NOMO-1 treated with DMSO at 0.1 percent for 48 hours (cell line): ENCODE measurements around the gene TMCC1.
"Not testable (repeated sequence)": the region's sequence is repeated elsewhere in the genome, so short reads cannot be mapped to it uniquely, and the experiment has no call there.

Experiments
- DNase-seq: peaks from one replicate; lab custom pipeline; 2025; ENCODE audit not compliant: unreplicated experiment; lab: John Stamatoyannopoulos, UW

TMCC1 gene

DNA sequence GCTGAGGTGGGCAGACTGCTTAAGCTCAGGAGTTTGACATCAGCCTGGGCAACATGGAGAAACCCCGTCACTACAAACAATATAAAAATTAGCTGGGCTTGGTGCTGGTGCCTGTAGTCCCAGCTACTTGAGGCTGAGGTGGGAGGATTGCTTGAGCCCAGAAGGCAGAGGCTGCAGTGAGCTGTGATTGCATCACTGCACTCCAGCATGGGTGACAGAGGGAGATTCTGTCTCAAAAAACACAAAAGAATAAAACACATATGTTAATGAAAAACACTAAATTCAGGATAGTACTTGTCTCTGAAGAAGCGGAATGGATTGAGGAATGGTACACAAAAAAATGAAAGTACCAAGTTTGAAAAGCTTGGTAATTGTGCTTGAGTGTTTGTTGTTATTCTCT, 159.1 kb downstream of the TMCC1 start:
- no peak for DNase-seq

DNA sequence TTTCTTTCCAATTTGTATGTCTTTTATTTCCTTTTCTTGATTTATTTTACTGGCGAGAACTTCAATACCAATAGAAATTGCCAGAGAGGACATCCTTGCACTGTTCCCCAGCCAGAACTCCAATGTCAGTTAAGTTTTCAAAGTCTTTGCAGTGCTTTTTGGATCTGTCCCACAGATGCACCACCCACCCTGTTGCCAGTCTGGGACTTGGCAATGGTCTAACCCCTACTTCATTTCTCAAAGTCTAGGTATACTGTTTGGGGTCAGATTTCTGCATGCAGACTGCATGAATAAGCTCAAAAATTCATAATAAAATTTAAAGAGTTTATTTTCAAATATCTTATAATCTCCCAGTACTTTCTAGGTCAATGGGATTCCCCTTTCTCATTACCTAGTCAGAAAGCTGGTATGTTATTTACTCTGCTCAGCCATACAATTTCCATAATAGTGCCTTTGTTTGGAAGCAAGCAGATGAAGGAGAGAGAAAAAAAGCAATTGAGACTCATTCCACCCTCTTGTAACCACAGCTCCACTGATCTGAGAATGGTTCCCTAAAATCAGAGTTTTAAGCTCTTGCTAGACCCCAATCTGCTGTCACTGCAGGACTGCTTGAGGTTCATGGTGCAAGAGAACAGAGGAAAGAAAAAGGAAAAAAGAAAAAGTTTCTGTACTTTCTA, 161.2 kb downstream of the TMCC1 start:
- no peak for DNase-seq

DNA sequence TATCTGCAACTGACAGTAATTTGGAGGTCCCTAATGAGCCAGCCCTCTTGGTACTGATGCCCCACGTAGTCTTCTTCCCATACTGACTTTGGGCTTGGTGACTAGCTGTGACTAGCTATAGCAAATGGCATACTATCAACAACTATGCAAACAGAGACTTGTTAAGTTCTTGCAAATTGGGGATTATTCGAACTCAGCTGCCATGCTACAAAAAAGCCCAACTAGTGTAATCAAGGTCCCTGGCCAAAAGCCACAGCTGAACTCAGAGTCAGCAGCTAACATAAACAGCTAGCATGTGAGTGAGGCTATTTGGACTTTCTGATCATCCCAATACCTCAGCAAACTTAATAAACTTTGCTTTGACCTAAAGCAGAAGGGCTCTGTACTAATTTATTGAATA, 165.8 kb downstream of the TMCC1 start:
- DNase-seq: no peak

DNA sequence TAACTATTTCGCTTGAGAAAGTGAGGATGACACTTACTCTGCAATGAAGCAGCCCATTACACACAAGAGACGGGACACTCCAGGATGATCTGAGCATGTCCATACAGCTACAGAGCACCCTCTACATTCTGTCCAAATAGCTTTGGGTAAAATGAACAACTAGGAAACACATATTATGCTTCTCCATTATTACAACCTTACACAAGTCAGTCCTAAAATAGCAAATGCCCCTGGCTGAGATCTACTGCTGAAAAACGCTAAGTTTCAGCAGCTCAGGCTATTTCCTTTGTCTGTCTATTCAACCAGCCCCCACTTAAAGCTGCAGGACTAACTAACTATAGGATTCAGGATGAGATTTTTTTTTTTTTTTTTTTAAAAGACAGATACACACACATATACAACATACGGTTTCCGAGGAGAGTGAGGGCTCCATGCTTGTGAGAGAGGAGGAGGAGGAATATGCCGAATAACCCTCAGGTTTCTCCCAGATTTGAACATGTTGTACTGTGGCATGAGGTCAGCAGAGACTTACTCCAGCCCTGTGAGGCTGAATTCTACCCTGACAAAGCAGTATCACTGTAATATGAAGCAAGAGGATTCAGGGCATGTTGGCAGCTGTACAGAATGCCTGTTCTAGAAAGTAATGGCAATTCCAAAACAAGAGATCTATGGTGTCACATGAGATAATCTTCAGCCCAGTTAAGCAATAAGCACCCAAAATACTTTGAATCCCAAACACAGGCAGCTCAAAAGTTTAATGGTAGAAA, 169.8 kb downstream of the TMCC1 start:
- no peak for DNase-seq

DNA sequence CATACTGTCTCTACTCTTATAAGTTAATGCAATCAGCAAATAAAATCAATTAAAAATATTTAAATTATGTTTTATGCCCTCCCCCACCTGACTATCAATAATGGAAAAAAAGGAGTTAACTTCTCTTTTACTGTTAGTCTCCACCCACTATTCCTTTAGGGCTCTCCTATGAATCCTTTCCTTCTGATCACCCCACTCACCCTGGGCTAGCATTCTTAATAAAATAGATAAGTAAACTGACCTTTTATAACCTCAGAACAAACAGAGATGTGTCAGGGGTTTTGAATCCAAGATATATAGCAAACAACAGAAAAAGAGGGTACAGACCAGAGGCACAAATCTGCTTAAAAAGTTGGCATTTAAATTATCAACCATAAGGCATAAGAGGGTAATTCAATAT, 171.0 kb downstream of the TMCC1 start:
- no peak for DNase-seq

DNA sequence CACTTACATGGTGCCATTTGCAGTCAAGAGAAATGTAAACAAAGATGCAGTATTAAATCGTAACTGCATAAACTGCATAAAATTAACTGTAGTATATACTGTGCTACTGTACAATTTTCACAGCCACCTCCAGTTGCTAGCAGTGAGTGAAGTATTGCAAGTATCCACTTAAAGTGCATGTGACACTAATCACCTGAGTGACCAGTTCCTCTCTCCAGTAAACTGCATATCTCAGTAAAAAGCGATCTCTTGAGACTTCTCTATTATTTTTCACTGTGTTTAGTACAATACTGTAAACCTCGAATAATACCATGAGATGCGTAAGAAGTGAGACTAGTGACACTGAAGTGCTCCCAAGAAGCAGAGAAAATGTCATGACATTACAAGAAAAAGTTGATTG, 175.3 kb downstream of the TMCC1 start:
- no peak for DNase-seq

DNA sequence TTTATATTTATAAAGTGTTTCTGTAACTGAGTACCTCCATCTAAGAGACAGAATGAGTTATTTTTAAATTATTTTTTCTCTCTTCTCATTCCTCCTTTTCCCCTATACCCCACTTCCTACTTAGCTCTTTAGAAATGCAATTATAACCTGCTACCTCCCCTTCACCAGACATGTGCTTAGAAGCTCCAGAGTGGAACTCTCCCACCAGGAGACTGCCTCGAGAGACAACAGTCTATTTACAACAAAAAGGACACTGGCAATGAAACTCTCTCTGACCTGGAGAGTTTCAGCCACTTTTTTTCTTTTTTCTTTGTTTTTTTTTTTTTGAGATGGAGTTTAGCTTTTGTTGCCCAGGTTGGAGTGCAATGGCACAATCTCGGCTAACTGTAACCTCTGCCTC, 177.7 kb downstream of the TMCC1 start:
- DNase-seq: no peak

DNA sequence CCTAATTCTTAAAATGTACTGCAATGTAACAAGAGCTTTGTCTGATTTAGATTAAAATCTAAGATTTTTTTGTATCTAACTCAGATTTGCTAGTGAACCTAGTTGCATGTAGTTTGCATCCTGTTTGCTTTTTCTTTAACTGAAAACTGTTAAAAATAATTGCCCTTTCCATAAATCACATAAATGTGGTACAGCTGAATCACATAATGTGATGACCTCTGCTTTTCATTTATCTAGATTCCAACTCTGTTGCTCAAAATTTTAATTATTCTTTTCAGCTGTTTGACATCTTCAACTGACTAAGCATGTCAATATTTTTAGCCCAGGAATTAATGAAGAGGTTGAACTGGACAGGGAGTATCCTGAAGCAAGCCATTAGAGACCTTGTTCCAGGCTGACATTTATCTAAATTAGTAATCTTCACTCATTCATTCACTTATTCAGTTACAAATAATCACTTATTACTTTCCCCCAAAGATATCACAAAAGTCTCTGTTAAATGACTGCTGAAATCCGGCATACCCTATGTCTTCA, 185.1 kb downstream of the TMCC1 start:
- no peak for DNase-seq

DNA sequence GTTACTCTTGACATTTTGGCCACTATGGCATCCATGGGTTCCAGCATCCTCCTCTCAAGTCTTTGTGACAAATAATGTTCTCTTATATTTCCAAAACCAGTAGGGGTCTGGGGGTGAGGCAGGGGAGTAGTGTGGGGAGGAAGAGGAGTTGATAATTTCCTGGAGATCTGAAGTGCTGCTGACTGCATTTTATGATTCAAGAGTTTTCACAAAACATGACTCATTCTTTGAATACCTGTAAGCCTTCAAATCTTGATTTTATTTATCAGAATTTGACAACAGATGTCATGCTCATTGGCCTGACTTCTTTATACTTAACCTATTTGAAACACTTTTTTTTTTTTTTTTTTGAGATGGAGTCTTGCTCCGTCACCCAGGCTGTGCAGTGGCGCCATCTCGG, 188.2 kb downstream of the TMCC1 start:
- no peak for DNase-seq

DNA sequence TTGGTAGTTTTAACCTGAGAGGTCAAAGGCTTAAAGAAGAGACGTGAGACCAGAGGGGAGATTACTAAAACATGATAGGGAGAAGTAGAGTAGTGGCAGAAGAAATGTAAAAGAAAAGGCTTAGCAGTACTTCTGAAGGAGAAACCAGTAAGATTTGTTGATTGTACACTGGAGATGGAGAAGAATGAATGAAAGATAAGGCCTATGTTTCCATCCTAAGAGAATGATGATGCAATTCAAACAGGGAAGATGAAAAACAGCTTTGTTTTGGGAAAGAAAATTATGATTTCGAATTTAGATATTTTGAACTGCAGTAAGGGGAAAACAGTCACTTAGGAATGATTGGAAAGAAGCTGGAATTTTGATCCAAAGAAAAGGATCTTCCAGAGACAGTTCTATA, 189.6 kb downstream of the TMCC1 start:
- no peak for DNase-seq

DNA sequence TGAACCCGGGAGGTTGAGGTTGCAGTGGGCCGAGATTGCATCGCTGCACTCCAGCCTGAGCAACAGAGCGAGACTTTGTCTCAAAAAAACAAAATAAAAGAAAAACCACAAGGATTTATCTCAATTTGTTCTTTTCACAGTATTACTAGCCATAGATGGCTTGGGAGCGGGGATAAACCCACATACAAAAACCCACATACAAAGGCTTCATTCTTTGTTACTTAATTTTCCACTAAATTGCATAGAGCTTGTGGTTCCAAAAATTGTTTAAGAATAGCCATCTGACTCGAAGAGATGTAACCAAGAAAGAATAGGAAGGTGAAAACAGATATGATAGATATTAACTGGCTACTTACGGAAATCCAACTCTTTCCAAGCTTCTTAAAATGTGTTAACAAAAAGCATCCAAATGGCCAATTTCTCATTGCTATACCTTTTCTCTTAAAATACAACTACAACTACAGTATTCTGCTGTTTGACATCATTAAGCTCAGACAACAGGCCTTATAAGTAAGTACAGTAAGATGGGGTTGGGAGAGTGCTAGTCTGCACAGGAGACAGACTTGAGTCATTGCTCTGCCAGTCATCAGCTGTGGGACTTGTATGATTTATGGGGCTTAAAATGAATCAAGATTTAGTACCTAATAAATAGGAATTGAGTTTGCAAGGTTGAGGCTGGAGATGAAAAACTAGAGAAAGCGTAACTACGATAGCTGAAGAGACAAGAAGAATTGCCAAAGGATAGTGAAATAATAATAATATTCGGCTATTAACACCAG, 190.4 kb downstream of the TMCC1 start:
- no peak for DNase-seq

DNA sequence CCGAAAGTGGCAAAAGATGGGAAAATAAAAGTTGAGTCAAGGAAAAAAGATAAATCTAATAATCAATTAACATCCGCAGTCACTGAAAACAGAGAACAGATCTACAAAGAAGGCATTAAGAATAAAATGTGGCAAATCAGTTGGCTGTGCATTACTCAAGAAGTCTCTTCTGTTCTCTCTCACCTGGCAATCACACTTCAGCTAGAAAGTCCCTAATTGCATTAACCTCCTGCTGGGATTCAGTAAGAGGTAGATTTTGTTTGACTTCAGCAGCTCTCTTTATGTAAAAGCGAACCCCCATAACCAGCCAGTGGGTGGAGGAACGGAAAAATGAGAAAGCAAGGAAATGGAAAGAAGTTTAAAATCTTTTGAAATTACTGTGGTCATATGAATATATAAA, 192.3 kb downstream of the TMCC1 start:
- DNase-seq: no peak

DNA sequence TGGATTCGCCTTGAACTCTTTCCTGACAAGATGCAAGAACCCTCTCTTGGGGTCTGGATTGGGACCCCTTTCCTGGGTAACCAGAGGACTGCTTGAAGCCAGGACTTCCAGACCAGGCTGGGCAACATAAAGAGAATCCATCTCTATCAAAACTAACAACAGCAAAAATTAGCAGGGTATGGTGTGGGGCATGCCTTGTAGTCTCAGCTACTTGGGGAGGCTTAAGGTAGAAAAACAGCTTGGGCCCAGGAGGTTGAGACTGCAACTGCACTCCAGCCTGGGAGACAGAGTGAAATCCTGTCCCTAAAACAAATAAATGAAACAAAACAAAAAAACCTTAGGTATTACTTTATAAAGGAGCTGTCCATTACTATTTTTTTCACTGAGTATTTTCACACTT, 193.9 kb downstream of the TMCC1 start:
- DNase-seq: no peak

DNA sequence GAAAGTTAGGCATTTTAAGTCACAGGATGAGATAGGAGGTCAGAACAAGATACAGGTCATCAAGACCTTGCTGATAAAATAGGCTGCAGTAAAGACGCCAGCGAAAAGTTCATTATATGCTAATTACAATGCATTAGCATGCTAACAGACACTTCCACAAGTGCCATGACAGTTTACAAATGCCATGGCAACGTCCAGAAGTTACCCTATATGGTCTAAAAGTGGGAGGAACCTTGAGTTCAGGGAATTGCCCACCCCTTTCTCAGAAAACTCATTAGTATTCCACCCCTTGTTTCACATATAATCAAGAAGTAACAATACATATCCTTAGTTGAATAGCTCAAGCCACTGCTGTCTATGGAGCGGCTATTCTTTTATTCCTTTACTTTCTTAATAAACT, 194.3 kb downstream of the TMCC1 start:
- DNase-seq: no peak

DNA sequence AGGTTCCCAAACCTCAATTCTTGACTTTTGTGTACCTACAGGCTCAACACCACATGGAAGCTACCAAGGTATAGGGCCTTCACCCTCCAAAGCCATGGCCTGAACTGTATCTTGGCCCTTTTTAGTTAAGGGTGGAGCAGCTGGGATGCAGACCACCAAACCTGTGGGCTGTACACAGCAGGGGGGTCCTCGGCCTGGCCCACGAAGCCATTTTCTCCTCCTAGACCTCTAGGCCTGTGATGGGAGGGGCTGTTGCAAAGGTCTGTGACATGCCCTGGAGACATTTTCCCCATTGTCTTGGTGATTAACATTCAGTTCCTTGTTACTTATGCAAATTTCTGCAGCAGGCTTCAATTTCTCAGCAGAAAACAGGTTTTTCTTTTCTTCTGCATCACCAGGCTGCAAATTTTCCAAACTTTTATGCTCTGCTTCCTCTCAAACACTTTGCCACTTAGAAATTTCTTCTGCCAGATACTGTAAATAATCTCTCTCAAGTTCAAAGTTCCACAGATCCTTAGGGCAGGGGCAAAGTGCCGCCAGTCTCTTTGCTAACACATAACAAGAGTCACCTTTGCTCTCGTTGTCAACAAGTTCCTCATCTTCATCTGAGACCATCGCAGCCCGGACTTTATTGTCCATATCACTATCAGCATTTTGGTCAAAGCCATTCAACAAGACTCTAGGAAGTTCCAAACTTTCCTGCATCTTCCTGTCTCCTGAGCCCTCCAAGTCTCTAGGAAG, 196.1 kb downstream of the TMCC1 start:
- no peak for DNase-seq

DNA sequence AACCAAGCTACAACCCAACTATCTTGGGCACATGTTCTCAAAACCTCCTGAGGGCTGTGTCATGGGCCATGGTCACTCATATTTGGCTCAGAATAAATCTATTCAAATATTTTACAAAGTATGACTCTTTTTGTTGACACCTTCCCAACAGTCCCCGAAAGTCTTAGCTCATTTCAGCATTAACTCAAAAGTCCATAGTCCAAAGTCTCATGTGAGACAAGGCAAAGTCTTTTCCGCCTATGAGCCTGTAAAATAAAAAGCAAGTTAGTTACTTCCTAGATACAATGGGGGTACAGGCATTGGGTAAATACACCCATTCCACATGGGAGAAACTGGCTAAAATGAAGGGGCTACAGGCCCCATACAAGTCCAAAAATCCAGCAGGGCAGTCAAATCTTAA, 197.1 kb downstream of the TMCC1 start:
- not testable (repeated sequence) for DNase-seq

DNA sequence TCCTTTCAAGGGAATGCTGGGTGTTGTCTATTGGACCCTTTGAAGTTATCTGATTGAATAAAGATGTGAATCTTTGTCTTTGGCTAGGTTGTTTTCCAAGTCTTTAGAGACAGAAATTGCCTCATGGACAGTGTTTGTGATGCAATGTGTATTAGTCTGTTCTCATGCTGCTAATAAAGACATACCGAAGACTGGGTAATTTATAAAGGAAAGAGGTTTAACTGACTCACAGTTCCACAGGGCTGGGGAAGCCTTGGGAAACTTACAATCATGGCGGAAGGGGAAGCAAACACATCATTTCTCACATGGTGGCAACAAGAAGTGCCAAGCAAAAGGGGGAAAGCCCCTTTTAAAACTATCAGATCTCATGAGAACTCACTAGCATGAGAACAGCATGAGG, 198.3 kb downstream of the TMCC1 start:
- no peak for DNase-seq

DNA sequence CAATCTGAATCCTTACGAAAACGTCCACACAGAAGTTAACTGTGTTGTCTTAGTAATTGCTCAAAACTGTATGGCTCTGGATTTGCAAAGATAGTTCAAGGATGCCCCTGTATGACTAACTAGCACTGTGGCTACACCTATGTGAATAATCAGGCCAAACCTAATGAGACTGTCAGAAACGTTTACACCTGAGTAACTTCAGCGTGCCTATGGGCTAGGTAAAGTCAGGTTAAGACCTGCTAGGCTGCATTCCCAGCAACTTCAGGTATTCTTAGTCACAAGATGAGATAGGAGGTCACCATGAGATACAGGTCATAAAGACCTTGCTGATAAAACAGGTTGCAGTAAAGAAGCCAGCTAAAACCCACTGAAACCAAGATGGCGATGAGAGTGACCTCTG, 199.3 kb downstream of the TMCC1 start:
- no peak for DNase-seq

DNA sequence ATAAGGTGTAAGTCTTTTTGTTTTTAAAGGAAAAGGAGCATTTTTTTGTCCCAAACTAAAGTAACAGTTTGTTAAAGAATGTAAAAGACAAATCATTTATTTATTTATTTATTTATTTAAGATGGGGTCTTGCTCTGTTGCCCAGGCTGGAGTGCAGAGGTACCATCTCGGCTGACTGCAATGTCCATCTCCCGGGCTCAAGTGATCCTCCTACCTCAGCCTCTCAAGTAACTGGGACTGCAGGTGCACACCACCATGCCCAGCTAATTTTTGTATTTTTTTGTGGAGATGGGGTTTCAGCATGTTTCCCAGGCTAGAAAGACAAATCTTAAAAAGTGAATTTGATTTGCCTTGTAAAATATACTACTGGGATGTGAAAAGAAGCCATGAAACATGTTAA, 200.8 kb downstream of the TMCC1 start:
- no peak for DNase-seq

DNA sequence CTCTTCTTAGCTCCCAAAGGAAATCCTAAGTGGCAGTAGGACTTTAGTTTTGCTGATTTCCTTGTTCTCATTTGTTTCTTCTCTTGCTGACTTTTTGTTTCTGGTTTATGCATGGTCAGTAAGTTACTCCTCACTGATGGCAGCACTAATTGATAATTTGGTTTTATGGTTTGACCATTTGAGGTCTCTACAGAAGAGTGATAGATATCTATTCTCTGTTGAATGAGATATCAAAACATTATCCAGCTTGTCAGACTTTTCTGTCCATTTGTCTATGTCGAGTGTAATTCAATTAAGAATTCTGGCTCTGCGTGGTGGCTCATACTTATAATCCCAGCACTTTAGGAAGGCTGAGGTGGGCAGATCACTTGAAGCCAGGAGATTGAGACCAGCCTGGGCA, 202.5 kb downstream of the TMCC1 start:
- DNase-seq: no peak

DNA sequence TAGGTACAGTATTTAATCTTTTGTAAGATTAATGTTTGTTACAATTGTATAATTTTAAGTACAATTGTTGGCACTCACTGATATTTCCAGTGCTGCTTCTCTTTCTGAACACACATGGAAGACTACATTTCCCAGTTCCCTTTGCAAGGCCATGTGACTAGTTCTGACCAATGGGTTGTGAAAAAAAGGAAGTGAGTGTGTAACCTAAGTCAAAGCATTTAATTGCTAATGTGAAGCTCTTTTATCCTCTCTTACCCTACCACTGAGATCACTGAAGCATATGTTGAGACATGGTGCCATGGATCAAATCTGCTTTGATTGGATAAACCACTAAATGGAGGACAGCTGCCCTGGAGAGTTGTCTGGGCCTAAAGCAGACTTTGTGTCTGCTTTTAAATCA, 203.1 kb downstream of the TMCC1 start:
- DNase-seq: peak; percentile 96
